CD14-positive monocyte (primary cell): ENCODE results near the gene UBE2J2. TPM values are rescaled to one million over a fixed set of nuclear protein-coding genes. Genes with fewer than 3 reads are reported as not detected.

ENCODE experiments used
- DNase-seq, 3 donors: peaks; one replicate each; pipeline ENCODE4 v3.0.0-alpha.2; 2011 to 2022
- H2AFZ ChIP-seq: 2 replicates; pipeline ENCODE4 v1.6.0; 2012; ENCODE audit warnings: mild to moderate bottlenecking, low read depth, low read length, inconsistent platforms; ENCODE audit not compliant: insufficient read depth, poor library complexity, severe bottlenecking
- H3K27ac ChIP-seq, 2 donors: 1 replicate in 1 of 2; 2 replicates in 1 of 2; pipeline ENCODE4 v1.5.1; 2012 to 2013; ENCODE audit warnings: low read length in 2 of 2, control low read depth in 1 of 2, inconsistent platforms in 1 of 2, low read depth in 1 of 2, mild to moderate bottlenecking in 1 of 2
- H3K27me3 ChIP-seq, 2 donors: one replicate each; pipeline versions ENCODE4 v1.6.0 to v1.6.1; 2011 to 2013; ENCODE audit warnings: low read length in 2 of 2; ENCODE audit not compliant: control insufficient read depth in 2 of 2, insufficient read depth in 2 of 2
- H3K36me3 ChIP-seq, 2 donors: replicated peaks in 1 of 2; 1 replicate in 1 of 2; 2 replicates in 1 of 2; pipeline versions ENCODE4 v1.5.1 to v1.6.1; 2012 to 2013; ENCODE audit warnings: low read length in 2 of 2, control low read depth in 1 of 2, inconsistent platforms in 1 of 2, mild to moderate bottlenecking in 1 of 2; ENCODE audit not compliant: insufficient read depth in 2 of 2, control insufficient read depth in 1 of 2
- H3K4me1 ChIP-seq, 2 donors: 1 replicate in 1 of 2; 2 replicates in 1 of 2; pipeline versions ENCODE4 v1.5.1 to v1.6.1; 2012 to 2013; ENCODE audit warnings: low read length in 2 of 2, control low read depth in 1 of 2, inconsistent platforms in 1 of 2, mild to moderate bottlenecking in 1 of 2, moderate library complexity in 1 of 2; ENCODE audit not compliant: insufficient read depth in 2 of 2, control insufficient read depth in 1 of 2
- H3K4me2 ChIP-seq: replicated peaks from 2 replicates; pipeline ENCODE3; 2012; ENCODE audit warnings: low read length, moderate library complexity, mild to moderate bottlenecking; ENCODE audit not compliant: poor library complexity, severe bottlenecking; ENCODE audit errors: extremely low read depth
- H3K4me3 ChIP-seq, 3 experiments: fragments of 200-600 bp in 1 of 3; sonication (generic) in 1 of 3; replicated peaks in 1 of 3; 1 replicate in 2 of 3; 2 replicates in 1 of 3; pipeline ENCODE4 v1.5.1; 2011 to 2013; ENCODE audit warnings: low read length in 3 of 3, mild to moderate bottlenecking in 3 of 3, control low read depth in 2 of 3, low read depth in 2 of 3, inconsistent platforms in 1 of 3, moderate library complexity in 1 of 3
- H3K79me2 ChIP-seq: 2 replicates; pipeline ENCODE4 v1.6.0; 2012; ENCODE audit warnings: mild to moderate bottlenecking, control low read depth, inconsistent platforms, low read length, moderate library complexity; ENCODE audit not compliant: insufficient read depth
- H3K9ac ChIP-seq: 2 replicates; pipeline ENCODE4 v1.6.0; 2017; ENCODE audit warnings: low read length, mild to moderate bottlenecking; ENCODE audit not compliant: insufficient read depth, poor library complexity, severe bottlenecking
- H3K9me3 ChIP-seq, 2 donors: replicated peaks in 1 of 2; 1 replicate in 1 of 2; 2 replicates in 1 of 2; pipeline versions ENCODE4 v1.5.1 to v1.6.1; 2012 to 2013; ENCODE audit warnings: low read length in 2 of 2, control low read depth in 1 of 2; ENCODE audit not compliant: control insufficient read depth in 1 of 2, insufficient read depth in 1 of 2
- H4K20me1 ChIP-seq: 2 replicates; pipeline ENCODE4 v1.6.0; 2012; ENCODE audit warnings: mild to moderate bottlenecking, low read length, control low read depth, moderate library complexity; ENCODE audit not compliant: insufficient read depth
- H3K27ac Mint-ChIP-seq, 7 donors: one replicate each; pipeline ENCODE4 v1.8.0; 2020; ENCODE audit warnings: mild to moderate bottlenecking in 7 of 7, mixed read lengths in 7 of 7, moderate library complexity in 6 of 7, inconsistent platforms in 2 of 7
- H3K27me3 Mint-ChIP-seq, 3 donors: one replicate each; pipeline ENCODE4 v1.8.0; 2021 to 2022; ENCODE audit warnings: low read depth in 3 of 3, mild to moderate bottlenecking in 3 of 3, mixed read lengths in 3 of 3, moderate library complexity in 3 of 3, inconsistent platforms in 1 of 3
- H3K36me3 Mint-ChIP-seq, 2 donors: one replicate each; pipeline ENCODE4 v1.8.0; 2020; ENCODE audit warnings: mixed read lengths in 2 of 2, inconsistent platforms in 1 of 2, mild to moderate bottlenecking in 1 of 2
- H3K4me1 Mint-ChIP-seq: one replicate; pipeline ENCODE4 v1.8.0; 2020; ENCODE audit warnings: mild to moderate bottlenecking, mixed read lengths
- H3K4me3 Mint-ChIP-seq, 2 donors: one replicate each; pipeline ENCODE4 v1.8.0; 2020; ENCODE audit warnings: mild to moderate bottlenecking in 2 of 2, mixed read lengths in 2 of 2, moderate library complexity in 1 of 2
- H3K9me3 Mint-ChIP-seq, 7 donors: one replicate each; pipeline ENCODE4 v1.8.0; 2020 to 2022; ENCODE audit warnings: mixed read lengths in 7 of 7, mild to moderate bottlenecking in 6 of 7, moderate library complexity in 6 of 7, inconsistent platforms in 2 of 7
- CTCF ChIP-seq: fragments of 200-600 bp; IDR thresholded peaks from one replicate; pipeline ENCODE4 v1.8.0; 2022; ENCODE audit warnings: antibody characterized with exemption, mild to moderate bottlenecking
- WGBS: methylation state at CpG from one replicate; pipeline ENCODE4 v1.1.5; 2013; ENCODE audit warnings: missing lambda C conversion rate; ENCODE audit not compliant: insufficient coverage; 5-methylcytosine and 5-hydroxymethylcytosine counted together
- intact Hi-C, 2 donors: fragments of 100-400 bp; cut with micrococcal nuclease; formaldehyde crosslinking; loops; one replicate each; pipeline versions ENCODE4 v1.15.0 to v1.15.1; 2023
- polyA plus RNA-seq, 3 donors: library from polyadenylated mRNA; depleted of rRNA in 1 of 3; unstranded in 2 of 3; stranded (reverse) in 1 of 3; fragments of 300-500 nt in 2 of 3; fragments of >200 nt in 1 of 3; fragmentation: Illumina TruSeq in 2 of 3; gene quantifications; 1 replicate in 2 of 3; 2 replicates in 1 of 3; pipeline ENCODE4 v1.2.3, GENCODE V29; 2012 to 2021

UBE2J2 gene
- polyA plus RNA-seq, 3 donors, result 36.5 to 83.2 (median 72.1) TPM

- no peak overlapping the region for H3K9ac ChIP-seq
- peak overlapping the region in 1 of 7 donors; percentile 68 for H3K27ac Mint-ChIP-seq
Observed at GRCh38 chr1:1303736-1304135, 30.1 kb upstream of the UBE2J2 start.

GRCh38 chr1:1302951-1303509 lies 29.4 kb upstream of the UBE2J2 start:
- Histone ChIP-seq H3K36me3 (peaks cover 0 to 4% of the 10 kb centered on the region in 2 donors), H3K9ac (no peak overlapping the region), H3K9me3 (no peaks in the 10 kb centered on the region), H3K4me3 (no peak overlapping the region), H4K20me1 (peaks cover 58% of the 10 kb centered on the region), H2AFZ (no peak overlapping the region), H3K4me1 (peaks cover 32 to 42% of the 10 kb centered on the region in 2 donors), H3K27ac (no peak overlapping the region), H3K79me2 (peaks cover 46% of the 10 kb centered on the region), H3K27me3 (no peaks in the 10 kb centered on the region), H3K4me2 (no peak overlapping the region)
- Mint-ChIP-seq H3K36me3 (peaks cover 0 to 14% of the 10 kb centered on the region in 2 donors), H3K27me3 (peaks cover 0 to 6% (median 2%) of the 10 kb centered on the region in 3 donors), H3K27ac (no peak overlapping the region), H3K4me1 (peaks cover 29% of the 10 kb centered on the region), H3K9me3 (no peaks in the 10 kb centered on the region), H3K4me3 (no peak overlapping the region)
- no peak for DNase-seq
- 88% methylated on average over 25 of the region's 31 CpGs for WGBS
- intact Hi-C loops, result no loop called here
- no peak for TF ChIP-seq CTCF

More at GRCh38 chr1:1303736-1304135, 30.1 kb upstream of the UBE2J2 start:
- Mint-ChIP-seq H3K9me3 (no peaks in the 10 kb centered on the region), H3K4me1 (peaks cover 29% of the 10 kb centered on the region), H3K36me3 (peaks cover 0 to 12% of the 10 kb centered on the region in 2 donors), H3K27me3 (peaks cover 0 to 6% (median 2%) of the 10 kb centered on the region in 3 donors), H3K4me3 (no peak overlapping the region)
- no peak for TF ChIP-seq CTCF
- Histone ChIP-seq H3K36me3 (peaks cover 0 to 2% of the 10 kb centered on the region in 2 donors), H2AFZ (no peak overlapping the region), H3K27me3 (no peaks in the 10 kb centered on the region), H3K4me2 (no peak overlapping the region), H3K27ac (no peak overlapping the region), H4K20me1 (peaks cover 58% of the 10 kb centered on the region), H3K4me3 (no peak overlapping the region), H3K4me1 (peaks cover 32 to 44% of the 10 kb centered on the region in 2 donors), H3K79me2 (peaks cover 46% of the 10 kb centered on the region), H3K9me3 (no peaks in the 10 kb centered on the region)
- intact Hi-C loops, result no loop called here
- WGBS, result 95% methylated on average over 9 of the region's 13 CpGs
- DNase-seq, result no peak
